Stomach (tissue), 4 donors: ENCODE results near the gene IGSF6.

Experiments
- POLR2A ChIP-seq, 4 donors: fragments of 450-650 bp; IDR thresholded peaks; one replicate each; pipeline ENCODE4 v1.6.1; 2016; ENCODE audit warnings: antibody characterized with exemption in 4 of 4, control low read depth in 2 of 4, mild to moderate bottlenecking in 1 of 4, moderate library complexity in 1 of 4
- POLR2AphosphoS5 ChIP-seq, 3 donors: sonication (generic); formaldehyde crosslinking; IDR thresholded peaks; one replicate each; pipeline ENCODE4 v1.6.1; 2016; ENCODE audit warnings: antibody characterized with exemption in 3 of 3
- TF ChIP-seq, protein P1 (sequence below), 7 experiments: fragments of 450-650 bp in 4 of 7; fragments of 200-600 bp in 3 of 7; sonication (generic) in 3 of 7; IDR thresholded peaks; one replicate each; pipeline ENCODE4 v1.5.1; 2016 to 2019; ENCODE audit warnings: antibody characterized with exemption in 7 of 7, control low read depth in 2 of 7, mild to moderate bottlenecking in 1 of 7

- TF ChIP-seq POLR2AphosphoS5 (IDR thresholded peaks at IDR 0.05) (no peak), POLR2A (IDR thresholded peaks at IDR 0.05) (no peak)
- TF ChIP-seq, protein P1, sequence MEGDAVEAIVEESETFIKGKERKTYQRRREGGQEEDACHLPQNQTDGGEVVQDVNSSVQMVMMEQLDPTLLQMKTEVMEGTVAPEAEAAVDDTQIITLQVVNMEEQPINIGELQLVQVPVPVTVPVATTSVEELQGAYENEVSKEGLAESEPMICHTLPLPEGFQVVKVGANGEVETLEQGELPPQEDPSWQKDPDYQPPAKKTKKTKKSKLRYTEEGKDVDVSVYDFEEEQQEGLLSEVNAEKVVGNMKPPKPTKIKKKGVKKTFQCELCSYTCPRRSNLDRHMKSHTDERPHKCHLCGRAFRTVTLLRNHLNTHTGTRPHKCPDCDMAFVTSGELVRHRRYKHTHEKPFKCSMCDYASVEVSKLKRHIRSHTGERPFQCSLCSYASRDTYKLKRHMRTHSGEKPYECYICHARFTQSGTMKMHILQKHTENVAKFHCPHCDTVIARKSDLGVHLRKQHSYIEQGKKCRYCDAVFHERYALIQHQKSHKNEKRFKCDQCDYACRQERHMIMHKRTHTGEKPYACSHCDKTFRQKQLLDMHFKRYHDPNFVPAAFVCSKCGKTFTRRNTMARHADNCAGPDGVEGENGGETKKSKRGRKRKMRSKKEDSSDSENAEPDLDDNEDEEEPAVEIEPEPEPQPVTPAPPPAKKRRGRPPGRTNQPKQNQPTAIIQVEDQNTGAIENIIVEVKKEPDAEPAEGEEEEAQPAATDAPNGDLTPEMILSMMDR (IDR thresholded peaks at IDR 0.05), result no peak
Observed at GRCh38 chr16:21590796-21591195, 61.6 kb downstream of the IGSF6 start.
